EH (cell line): ENCODE measurements around the gene TMEM245.
"Not testable (repeated sequence)": the region's sequence is repeated elsewhere in the genome, so short reads cannot be mapped to it uniquely, and the experiment has no call there.

ENCODE experiments used
- DNase-seq: peaks from one replicate; pipeline ENCODE4 v3.0.0-alpha.2; 2015; ENCODE audit warnings: low read depth

Gene TMEM245

DNA sequence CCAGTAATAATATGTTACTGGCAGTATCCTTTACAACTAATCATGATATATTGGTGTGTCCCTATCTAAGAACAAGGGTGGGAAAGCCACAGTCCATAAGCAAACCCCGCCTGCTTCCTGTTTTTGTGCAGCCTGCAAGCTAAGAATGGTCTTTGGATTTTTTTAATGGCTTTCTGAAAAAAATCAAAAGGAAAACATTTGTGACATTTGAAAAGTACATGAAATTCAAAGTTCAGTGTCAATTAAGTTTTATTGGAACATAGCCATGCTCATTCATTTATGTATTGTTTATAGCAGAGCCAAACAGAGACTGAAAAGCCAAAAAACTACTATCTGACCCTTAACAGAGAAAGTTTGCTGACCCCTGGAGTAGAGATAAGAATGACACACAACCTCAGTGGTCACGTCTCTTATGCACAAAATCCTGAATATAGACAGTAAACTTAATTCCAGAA, 12.8 kb upstream of the TMEM245 start:
- no peak for DNase-seq

DNA sequence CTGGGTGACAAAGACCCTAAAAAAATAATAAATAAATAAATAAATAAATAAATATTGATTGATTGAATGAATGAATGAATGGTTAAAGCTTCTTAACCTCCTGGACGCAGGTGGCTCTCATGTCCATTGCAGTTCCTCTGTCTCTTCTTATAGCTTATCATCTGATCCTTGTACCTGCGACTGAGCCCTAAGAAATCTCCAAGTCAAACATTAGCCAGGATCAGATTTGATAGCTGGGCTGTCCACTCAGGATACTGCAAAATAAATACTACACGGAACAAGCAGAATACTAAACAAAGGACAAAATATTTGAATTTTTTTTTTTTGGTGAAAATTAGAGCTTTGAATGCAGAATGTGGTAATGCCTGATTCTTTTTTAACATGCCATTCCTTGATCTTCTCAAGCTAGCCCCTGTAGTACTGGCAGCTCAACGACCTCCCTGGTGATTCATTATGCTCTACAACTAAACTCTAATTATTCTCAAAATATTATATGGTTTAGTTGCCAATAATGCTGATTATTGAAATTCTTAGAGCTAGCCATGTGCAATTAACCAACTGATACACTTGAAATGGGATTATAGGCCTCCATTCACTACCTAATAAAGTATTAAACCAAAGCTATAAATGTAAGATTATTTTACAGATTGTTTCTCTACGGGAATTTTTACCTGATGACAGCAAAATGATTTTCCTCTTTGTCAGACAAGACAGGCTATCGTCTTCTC, 9.9 kb upstream of the TMEM245 start:
- DNase-seq = no peak

DNA sequence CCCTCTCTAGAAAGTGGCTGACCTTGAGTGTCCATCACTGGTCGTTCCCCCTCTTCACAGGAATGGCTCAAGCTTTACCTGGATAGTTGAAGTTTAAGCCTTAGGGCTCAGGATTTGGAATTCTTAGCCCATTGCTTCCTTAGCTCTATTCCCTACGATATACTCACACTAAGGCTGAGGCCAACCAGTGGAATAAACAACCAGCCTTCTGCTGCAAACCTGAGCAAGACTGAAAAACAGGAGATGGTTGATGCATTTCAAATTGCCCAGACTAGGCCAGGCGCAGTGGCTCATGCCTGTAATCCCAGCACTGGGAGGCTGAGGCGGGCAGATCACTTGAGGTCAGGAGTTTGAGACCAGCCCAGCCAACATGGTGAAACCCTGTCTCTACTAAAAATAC, 6.9 kb upstream of the TMEM245 start:
- DNase-seq = not testable (repeated sequence)

DNA sequence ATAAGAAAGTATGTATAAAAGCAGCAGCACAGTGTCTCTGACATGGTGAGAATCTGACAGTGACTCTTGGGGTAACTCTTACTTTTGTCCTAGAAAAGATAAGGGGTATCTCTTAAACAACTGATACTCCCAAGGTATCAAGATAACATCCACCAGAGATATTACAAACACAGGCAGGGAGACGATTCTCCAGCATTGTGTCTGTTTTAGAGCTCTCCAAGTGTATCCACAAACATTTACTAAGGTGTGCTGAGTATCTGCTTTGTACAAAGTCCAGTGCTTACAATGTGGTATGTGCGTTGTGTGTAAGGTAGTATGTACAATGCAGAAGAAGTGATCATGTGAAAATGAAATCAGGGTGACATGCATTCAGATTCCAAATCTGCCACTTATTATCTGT, 4.4 kb upstream of the TMEM245 start:
- DNase-seq = no peak

DNA sequence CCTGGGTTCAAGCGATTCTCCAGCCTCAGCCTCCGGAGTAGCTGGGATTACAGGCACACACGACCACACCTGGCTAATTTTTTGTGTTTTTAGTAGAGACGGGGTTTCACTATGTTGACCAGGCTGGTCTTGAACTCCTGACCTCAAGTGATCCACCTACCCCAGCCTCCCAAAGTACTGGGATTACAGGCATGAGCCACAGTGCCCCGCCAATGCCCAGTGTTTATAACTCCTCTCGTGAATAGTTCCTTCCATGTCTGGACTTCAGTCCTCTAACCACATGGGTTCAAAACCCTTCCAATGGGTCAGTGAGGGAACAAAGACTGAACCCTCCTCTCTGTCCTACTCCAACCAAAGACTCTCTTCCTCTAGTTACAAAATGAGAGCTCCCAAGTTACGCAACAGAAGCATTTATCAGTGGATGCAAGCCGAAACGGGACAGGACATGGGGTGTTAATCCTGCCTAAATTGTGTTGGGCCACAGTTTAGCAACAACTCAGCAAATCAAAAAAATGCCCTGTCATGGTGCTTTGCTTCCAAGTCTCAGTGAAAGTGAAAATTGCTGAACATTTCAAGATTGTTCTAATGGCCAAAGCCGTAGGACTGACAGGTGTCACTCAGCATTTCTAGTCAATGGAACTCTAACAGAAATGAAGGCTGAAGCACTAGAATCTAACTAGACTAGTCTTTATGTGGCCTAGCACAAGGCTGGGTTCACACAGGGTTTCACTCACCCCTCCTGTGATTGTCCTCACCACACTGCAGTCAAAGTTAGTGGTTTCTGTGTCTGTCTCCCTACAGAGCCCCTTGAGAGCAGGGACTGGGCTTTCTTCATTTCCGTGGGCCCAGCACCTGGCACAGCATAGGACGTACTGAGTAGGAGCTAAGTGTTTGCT, 3.2 kb upstream of the TMEM245 start:
- DNase-seq = no peak

DNA sequence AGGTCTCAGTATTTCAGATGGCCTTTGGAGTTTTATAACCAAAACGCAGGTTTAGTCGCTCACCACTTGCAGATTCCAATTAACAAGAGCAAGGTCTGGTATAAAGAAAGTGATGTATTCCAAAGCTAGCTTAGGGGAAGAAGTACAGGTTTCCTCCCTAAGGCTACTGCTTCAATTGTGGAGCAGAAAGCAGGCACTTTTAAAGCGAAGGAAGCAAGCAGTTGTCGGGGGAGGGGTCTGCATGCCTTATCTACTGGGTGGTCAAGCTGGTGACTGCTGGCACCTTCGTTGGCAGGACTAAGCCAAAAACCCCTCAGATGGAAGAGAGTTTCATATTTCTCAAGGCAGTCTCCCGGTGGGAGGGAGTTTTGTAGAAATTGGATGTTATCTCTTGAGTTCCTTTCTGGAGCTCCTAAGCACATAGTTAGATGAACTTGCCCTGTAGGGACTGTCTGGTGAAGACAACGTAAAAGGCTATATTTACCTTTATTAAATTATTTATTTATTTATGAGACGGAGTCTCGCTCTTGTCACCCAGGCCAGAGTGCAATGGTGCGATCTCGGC, 1.6 kb upstream of the TMEM245 start:
- no peak for DNase-seq

DNA sequence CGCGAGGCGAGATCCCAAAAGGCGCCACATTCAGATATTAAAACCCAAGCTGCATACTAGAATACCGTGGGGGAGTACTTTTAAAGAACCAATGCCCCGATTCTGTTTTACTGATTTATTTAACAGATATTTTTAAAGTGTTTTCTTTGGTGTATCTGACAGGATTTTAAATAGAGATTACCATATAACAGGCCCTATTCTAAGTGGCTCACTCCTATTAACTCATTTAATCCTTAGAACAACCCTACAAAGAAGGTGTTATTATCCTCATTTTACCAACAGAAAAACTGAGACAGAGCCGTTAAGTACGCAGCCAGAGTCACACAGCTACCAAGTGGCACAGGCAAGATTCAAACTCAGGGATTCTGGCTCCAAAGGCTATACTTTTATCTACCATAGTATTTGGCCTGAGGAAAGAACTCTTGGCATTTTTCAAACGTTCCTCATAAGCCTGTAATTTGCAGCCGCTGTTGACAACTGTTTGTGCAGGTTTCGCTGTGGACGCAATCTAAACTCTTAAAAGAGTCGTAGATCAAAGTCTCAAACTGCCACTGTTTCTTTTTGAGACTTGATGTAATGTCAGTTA, 550 bp upstream of the TMEM245 start:
- DNase-seq = no peak

DNA sequence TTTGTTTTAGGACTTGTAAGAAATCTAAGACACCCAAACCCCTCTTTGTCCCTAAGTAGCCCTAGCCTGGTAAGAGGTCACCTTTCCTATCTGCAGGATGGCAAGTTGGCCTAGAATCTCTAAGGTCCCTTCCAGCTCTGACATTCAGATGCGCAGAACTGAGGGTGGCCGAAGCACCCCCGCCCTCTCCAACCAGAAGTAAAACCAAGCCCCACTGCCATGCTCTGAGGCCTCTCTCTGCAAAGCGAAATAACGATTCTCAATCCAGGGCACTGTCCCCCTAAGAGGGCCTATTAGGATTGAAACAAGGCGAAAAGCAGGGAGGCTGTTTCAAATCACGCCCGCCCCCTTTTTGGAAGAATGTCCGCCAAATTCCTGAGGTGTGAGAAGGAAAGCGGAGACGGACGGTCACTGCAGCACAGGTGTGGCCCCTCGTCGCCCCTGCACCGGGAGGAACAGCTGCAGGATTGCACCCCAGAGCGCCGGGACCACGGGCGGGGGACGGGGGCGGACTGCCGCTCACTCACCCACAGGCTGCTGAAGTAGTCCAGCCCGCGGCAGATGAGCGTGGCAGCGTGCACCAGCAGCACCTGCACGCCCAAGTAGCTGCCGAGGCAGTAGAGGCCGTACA, 824 bp downstream of the TMEM245 start:
- DNase-seq = peak; percentile 37

DNA sequence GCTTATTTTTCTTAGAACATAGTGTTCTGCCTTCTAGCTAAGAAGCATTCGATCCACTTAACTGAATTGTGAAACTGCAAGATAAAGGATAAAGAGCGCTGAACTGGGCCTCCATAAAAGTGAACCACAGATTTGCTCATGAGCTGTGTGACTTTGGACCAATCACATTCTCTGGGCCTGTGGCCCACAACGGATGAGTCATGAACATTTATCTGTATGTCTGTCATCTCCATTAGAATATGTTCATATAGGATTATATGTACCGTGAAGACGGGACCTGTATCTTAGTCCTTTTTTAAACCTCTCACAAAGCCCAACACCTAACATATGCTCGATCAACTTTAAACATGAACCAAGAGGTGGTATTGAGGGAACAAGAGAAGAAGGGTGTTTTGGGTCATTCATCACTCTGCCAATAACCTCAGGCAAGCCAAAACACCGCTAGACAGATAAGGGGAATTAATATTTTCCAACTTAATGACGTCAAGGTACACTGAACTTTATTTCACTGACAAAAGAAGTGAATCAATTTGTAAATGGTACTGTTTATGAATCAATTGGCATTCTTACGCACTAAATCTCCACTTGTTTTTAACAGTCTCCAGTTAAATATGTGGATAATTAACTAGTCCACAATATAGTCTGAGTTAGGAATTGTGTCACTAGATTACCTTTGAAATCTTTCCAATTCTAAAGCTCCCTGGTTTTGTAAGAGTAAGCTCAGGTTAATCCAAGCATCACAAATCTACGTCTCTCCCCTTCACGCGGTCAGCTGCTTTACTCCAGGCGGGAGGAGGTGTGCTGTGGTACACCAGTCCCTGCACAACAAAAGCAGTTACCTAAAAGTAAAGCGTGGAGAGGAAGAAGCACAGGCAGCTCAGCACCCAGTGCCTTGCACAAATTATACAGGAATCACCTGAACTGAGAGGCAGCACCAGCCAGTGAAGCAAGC, 1.6 kb downstream of the TMEM245 start:
- peak; percentile 81 for DNase-seq

DNA sequence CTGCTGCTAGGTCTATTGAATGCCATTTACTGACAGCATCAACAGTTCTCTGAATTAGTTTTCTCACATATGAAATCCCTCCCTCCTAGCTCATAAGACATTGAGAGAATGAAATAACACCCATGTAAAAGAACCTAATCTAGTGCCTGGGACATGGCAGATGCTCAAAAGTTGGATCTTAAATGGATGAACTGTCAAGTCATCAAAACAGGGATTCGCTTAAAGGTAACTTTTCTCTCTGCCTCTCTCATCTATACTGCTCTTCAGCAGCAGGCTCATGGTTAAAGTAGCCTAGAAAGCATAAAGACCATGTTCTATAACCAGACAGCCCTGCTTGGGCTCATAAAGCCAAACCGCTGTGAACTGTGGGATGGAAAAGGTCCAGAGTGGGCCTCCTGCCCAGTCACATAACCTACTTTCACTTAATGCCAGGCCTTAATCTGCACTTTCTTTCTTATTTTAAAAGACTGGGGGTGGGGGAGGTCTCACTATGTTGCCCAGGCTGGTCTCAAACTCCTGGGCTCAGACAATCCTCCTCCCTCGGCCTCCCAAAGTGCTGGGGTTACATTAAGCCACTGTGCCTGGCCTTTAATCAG, 3.7 kb downstream of the TMEM245 start:
- no peak for DNase-seq

DNA sequence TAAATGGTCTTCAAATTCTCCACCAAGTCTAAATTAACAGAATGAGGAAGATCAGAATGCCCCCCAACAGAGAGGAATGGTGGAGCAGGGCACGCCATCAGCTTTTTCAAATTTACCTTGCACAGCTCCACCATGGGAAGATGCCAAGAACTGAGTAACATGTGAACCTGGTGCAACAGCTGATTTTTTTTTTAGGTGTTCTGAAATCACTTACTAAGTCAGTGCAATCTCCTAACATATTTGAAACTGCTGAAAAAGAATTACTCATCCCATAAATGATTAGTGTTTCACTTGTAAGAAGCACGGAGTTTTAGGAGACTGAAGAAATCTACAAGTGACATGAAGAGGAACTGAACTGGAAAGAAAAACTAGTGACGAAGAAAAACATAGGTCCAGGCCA, 5.1 kb downstream of the TMEM245 start:
- DNase-seq = peak; percentile 63

DNA sequence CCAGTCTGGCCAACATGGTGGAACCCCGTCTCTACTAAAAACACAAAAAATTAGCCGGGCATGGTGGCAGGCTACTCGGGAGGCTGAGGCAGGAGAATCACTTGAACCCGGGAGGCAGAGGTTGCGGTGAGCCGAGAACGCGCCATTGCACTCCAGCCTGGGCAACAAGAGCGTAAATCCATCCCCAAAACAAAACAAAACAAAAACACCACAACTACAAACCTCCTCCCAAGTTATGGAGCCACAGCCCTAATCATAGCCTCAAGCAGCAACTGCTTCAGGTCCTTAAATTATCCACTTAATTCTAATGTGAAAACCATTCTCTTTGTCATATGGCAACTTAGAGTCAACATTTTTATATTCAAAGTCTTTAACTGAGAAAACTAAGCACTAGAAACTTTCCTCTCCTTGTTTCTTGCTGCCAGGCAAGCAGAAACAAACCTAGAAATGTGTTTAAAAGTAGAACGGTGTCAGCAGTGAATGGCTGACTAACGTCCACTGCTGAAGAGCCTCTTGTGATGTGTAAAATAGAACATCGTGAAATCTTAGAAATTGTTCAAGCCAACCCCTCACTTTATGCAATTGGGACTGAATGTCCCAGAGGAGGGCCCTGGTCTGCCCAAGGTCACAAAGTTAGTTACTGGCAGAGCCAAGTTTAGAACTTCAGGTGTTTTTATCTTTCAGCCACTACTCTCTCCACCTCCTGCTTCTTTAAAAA, 5.7 kb downstream of the TMEM245 start:
- no peak for DNase-seq

DNA sequence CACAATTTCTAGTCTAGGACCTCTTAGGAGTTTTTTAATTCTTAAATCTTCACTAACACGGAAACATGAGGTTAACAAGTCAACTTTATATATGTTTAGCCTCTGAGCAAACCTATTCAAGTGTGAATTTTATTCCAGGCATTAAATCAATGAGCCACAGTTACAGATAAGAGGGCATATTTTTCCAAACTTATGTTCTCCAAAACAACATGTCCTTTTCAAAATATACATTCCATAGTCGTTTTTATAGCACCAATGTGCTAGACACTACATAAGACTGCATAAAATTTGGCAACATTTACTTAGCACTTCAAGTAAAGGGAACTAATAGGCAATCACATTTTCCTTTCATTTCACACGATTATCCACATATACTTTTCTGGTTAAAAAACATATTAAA, 6.5 kb downstream of the TMEM245 start:
- DNase-seq = no peak

DNA sequence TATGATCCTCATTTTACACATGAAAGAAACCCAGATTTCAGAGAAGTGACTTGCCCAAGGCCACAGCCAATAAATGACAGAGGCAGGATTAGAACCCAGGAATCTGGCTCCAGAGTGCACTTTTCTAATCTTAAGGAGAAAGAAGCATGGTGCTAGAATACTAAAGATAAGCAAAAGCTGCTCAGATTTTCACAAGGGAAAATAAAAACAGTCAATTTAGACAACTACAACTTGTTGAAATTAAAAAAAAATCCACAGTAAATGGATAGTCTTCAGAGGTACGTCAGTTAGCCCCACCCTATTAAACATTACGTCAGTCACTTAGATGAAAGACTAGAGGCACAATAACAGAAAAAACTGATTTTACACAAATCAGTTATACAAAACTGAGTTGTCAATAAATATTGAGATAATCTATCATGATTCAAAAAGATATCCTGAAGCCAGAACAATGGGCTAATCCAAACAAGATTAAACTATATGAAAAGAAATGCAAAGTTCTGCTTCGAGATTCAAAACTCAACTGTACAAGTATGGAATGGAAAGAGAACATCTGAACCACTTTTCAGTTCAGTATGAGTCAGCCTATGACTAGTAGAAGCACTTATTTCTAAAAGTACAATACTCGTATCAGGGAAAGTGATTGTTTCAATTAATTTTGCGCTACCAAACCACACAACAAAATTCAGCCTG, 9.3 kb downstream of the TMEM245 start:
- peak; percentile 77 for DNase-seq

DNA sequence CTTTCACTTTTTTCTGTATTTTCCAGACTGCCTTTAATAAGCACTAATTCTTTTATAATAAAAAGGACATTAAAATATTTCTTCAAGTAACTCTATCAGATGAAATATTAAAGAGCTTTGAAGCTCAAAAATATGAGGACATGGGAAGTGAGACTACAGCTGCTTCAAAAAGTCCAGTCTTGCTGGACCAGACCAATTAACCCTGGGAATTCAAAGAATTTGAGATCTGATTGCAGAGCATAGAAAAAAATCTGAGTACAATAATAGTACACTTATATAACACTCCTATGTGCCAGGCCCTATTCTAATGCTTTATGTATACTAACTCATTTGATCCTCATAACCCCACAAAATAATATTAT, 9.8 kb downstream of the TMEM245 start:
- peak; percentile 69 for DNase-seq

DNA sequence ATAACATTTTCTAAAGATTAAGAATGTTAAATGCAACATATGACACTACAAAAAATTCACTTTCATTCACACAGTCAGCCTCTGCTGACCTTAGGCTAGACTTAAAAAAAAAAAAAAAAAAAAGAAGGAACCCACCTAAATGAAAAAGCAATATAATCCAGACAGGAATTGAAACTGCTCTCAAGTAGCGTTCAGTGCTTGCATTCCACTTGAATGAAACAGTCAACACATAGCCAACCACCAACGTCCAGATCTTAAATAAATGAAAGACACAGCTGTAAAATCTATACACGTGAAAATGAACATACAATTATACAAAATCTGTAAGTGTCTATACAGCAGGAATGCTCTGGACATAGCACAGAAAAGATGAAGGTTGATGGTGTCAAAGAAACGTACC, 11.4 kb downstream of the TMEM245 start:
- DNase-seq = peak; percentile 62

DNA sequence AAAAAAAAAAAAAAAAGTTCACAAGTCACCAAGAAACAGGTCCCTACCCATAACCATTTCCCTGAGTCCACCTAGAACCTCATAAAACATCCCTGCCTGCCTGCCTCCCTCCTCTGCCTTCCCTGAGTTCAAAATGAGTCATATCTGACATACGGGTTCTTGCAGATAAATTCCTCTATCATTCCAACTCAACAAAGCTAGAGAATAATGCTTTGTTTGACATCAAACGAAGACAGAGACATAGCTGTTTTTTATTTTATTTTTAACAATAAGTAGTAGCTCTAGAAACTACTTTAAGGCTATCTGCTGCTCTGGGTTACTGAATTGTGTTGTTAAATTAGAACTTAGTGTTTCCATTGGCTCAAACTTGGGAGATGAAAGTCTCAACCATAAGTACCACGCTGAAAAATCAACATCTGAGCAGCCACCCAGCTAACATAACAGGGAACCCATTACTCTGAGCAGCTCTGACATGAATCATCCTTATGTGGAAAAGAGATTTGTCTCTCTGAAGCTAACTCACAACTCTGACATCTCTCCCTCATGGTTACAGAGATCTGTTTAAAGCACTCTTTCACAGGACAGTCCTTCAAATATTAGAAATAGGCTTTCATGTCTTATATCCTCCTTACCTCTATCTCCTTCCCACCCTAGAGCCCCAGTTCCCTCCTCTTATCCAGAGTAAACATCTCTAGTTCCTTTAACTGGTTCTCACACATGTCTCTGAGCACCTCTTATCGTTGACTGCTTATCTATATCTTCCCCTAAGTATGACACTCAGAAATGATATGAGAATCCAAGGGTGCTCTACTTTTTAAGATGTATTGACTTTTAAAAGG, 12.1 kb downstream of the TMEM245 start:
- peak; percentile 85 for DNase-seq

DNA sequence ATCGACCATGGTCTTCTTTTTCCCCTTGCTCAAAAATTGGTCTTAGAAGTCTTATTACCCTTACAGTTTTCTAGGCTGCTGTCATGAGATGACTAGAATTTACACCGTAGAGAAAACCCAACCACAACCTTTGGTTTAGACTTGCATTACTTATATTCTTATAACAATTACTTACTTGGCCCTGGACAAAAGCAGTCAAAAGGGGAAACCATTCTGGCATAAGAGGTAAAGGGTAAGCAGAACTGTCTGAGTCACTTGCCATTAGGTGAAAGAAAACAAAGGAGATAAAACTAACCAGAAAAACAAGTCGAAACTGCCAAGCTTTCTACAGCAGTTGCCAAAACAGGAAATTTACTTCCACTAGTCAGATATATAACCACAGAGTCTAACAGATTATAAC, 17.9 kb downstream of the TMEM245 start:
- DNase-seq = peak; percentile 36
